ENCODE measurements around the gene UBE2G1. TPM values are rescaled to one million over a fixed set of nuclear protein-coding genes. Genes with fewer than 3 reads are reported as not detected.

UBE2G1 gene
- total and polyA plus RNA-seq, 9 of the 15 experiments (the other 6 are each of a cell fraction or from before 2014, with no cell fraction given): 10.1 to 65.9 (median 29.7) TPM

DNA sequence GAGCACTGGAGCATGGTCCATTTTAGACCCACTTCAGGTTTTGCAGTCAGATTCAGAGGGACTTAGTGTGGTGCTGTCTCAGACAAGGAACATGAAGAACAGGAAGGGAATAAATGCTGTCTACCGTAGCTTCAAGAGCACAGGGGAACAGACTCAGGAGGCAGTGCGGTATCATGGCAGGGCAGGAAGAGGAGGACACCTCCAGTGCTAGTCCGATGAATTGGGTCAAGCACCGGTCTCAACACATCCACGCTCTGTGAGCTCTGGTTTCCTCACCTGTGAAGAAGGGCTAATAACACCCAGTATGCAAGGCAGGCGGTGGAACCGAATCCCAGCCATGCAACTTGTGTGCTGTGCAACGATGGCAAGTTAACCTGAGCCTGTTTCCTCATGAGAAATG lies 99.1 kb downstream of the UBE2G1 start:
- Histone ChIP-seq H3K36me3 (ENCODE audit: control insufficient read depth, insufficient read depth, low read length) (peaks cover 39% of the 10 kb centered on the region; the same call in 1 of the 3 replicates), H3K27ac (ENCODE audit: extremely low read depth, low read depth, low read length) (no peak overlapping the region), H3K9ac (ENCODE audit: insufficient read depth in 1 of 2, low read depth in 2 of 2, low read length in 2 of 2) (no peak overlapping the region), H3K9me1 (ENCODE audit: control insufficient read depth, insufficient read depth, low read length) (no peaks in the 10 kb centered on the region), H4K20me1 (replicated peaks; ENCODE audit: control insufficient read depth, insufficient read depth, low read length) (peaks cover 3% of the 10 kb centered on the region; the same call in 1 of the 2 replicates), H3K4me3 (no peak overlapping the region), H3K9me3 (replicated peaks; ENCODE audit: control insufficient read depth, insufficient read depth, low read depth, low read length) (no peaks in the 10 kb centered on the region), H3K79me2 (ENCODE audit: control insufficient read depth, insufficient read depth, low read length) (peaks cover 19% of the 10 kb centered on the region), H3K4me1 (replicated peaks in 1 of 2; ENCODE audit: control insufficient read depth in 2 of 2, insufficient read depth in 2 of 2, low read length in 2 of 2) (peaks cover 8 to 9% of the 10 kb centered on the region in 2 experiments; a peak in 4 of 5 replicates), H2AFZ (ENCODE audit: low read depth, low read length) (no peak overlapping the region), H3K27me3 (ENCODE audit: control insufficient read depth in 2 of 2, insufficient read depth in 2 of 2, low read length in 2 of 2) (no peaks in the 10 kb centered on the region), H3K4me2 (ENCODE audit: insufficient read depth, low read length) (no peak overlapping the region)
- ChIA-PET POLR2A (interaction anchor here (1.7 kb wide), 1 partner anchor 11 kb away, joined by 5 read pairs; no protein-coding TSS in a partner anchor), CTCF (ENCODE audit: low intra/inter-chr PET ratio) (no interaction called here)
- DNase-seq (ENCODE audit: extremely low read depth in 1 of 4, low spot score in 3 of 4) (no peak), FAIRE-seq (no peak), ATAC-seq (no peak)
- intact Hi-C loops (cut with micrococcal nuclease) (no loop called here), in situ Hi-C loops (cut with MboI) (no loop called here)
- WGBS (ENCODE audit: insufficient coverage, low coverage, missing lambda C conversion rate): 95% methylated on average over 7 of the region's 8 CpGs
- BruUV-seq (replicated peaks): no TSS peak
- TF ChIP-seq, protein P1, sequence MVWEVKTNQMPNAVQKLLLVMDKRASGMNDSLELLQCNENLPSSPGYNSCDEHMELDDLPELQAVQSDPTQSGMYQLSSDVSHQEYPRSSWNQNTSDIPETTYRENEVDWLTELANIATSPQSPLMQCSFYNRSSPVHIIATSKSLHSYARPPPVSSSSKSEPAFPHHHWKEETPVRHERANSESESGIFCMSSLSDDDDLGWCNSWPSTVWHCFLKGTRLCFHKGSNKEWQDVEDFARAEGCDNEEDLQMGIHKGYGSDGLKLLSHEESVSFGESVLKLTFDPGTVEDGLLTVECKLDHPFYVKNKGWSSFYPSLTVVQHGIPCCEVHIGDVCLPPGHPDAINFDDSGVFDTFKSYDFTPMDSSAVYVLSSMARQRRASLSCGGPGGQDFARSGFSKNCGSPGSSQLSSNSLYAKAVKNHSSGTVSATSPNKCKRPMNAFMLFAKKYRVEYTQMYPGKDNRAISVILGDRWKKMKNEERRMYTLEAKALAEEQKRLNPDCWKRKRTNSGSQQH (CRISPR knock-in tag; IDR thresholded peaks at IDR 0.05): no peak
- TF ChIP-seq U2AF1 (optimal IDR thresholded peaks at IDR 0.05; ENCODE audit: low read depth, low read length) (no peak), TEAD4 (IDR thresholded peaks at IDR 0.05; ENCODE audit: low read length) (no peak), TEAD4 (CRISPR knock-in tag; IDR thresholded peaks at IDR 0.05; ENCODE audit: borderline replicate concordance) (no peak), SRSF9 (IDR thresholded peaks at IDR 0.05; ENCODE audit: borderline replicate concordance, low read depth, low read length) (no peak), SRF (CRISPR knock-in tag; IDR thresholded peaks at IDR 0.05) (no peak), MYNN (IDR thresholded peaks at IDR 0.05) (no peak), MYNN (CRISPR knock-in tag; IDR thresholded peaks at IDR 0.05) (no peak), ZNF431 (CRISPR knock-in tag; IDR thresholded peaks at IDR 0.05) (no peak), HSF4 (CRISPR knock-in tag; IDR thresholded peaks at IDR 0.05; ENCODE audit: borderline replicate concordance) (no peak), MEF2D (tag; conservative IDR thresholded peaks at IDR 0.05; ENCODE audit: low read depth) (no peak), FIP1L1 (IDR thresholded peaks at IDR 0.05; ENCODE audit: low read depth, low read length, poor library complexity, severe bottlenecking) (no peak), TGIF2 (CRISPR knock-in tag; IDR thresholded peaks at IDR 0.05) (no peak), ZNF354B (CRISPR knock-in tag; IDR thresholded peaks at IDR 0.05) (no peak), SMARCC2 (IDR thresholded peaks at IDR 0.05; ENCODE audit: low read depth) (no peak), ZBTB2 (IDR thresholded peaks at IDR 0.05) (no peak), ZNF444 (CRISPR knock-in tag; IDR thresholded peaks at IDR 0.05) (no peak), CBX5 (IDR thresholded peaks at IDR 0.05; ENCODE audit: borderline replicate concordance, low read depth) (no peak), KDM4B (IDR thresholded peaks at IDR 0.05; ENCODE audit: borderline replicate concordance in 2 of 2, low read depth in 1 of 2) (no peak), ZNF79 (CRISPR knock-in tag; IDR thresholded peaks at IDR 0.05; ENCODE audit: low read depth) (no peak)
- TF ChIP-seq, protein P2, sequence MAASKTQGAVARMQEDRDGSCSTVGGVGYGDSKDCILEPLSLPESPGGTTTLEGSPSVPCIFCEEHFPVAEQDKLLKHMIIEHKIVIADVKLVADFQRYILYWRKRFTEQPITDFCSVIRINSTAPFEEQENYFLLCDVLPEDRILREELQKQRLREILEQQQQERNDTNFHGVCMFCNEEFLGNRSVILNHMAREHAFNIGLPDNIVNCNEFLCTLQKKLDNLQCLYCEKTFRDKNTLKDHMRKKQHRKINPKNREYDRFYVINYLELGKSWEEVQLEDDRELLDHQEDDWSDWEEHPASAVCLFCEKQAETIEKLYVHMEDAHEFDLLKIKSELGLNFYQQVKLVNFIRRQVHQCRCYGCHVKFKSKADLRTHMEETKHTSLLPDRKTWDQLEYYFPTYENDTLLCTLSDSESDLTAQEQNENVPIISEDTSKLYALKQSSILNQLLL (CRISPR knock-in tag; IDR thresholded peaks at IDR 0.05; ENCODE audit: borderline replicate concordance): no peak

Measured in K562 (cell line).